GM15510 (cell line): Measurements from ENCODE around the gene ZNF441.

Source experiments
- POLR2A ChIP-seq: IDR thresholded peaks from 3 replicates; pipeline ENCODE4 v1.6.1; 2011; ENCODE audit warnings: borderline replicate concordance; ENCODE audit not compliant: insufficient read length; ENCODE audit errors: extremely low read depth

ZNF441 gene

DNA sequence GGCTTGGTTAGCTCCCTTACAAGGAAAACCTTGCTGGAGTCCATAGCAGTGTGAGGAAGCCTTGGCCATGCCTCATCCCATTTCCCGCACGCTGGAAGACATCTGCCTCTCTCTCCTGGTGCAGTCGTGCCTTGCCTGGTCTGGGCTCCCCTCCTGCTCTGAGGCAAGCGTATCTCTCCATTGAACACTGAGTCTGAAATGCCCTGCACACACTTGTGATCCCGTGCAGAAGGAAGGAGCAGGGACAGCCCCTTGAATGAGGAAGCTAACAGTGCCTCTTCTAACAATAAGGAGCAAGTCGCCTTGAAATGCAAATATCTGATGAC, 46.9 kb downstream of the ZNF441 start:
- TF ChIP-seq POLR2A: no peak

DNA sequence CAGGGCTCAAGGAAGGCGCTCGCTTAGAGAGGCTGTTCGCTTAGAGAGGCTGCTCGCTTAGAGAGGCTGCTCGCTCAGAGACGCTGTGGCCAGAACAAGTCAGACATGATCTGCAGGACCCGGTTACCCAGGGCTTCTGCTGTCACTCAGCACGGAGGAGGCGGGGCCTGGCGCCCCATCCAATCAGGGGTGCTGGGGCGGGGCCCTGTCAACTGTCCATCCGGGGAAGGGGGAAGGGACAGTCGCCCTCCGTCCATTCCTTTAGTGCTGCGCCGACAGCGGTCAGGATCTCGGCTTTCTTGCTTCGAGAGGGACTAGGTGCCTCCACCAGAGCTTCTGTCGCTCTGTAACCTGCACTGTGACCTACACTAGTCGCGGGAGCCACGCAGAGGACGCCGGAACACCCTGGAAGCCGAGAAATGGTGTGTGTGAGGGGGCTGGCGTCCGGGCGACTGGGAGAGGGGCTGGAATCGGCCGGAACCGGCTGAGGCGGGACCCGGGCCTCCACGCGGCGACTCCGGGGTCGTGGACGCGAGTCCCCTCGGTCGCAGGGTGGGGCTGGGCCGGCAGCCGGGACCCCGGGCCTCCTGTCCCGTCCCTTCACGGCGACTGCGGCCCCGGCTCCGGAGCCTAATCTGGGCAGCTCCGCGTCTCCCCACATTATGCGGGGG, 47.4 kb downstream of the ZNF441 start, which contains the start of gene ZNF440:
TSS of gene ZNF440 (plus strand) at position 245 of the 671 bp plus-strand sequence. CDS start at position 420, 175 bp downstream.
- peak; percentile 81 for TF ChIP-seq POLR2A

DNA sequence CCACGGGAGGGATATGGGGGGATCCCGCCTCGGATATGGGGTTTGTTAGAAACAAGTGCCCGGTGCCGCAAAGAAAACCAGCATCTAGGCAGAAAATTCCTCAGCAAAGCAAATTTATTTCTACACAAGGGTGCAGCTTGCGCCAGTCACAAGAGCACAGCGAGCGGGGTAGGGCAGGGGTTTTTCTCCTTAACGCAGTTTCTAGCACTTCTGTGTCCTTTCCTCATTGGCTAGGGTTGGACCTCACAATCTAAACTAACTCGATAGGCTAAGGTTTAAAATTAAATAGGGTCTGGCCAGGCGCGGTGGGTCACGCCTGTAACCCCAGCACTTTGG, 47.9 kb downstream of the ZNF441 start:
- TF ChIP-seq POLR2A: no peak

DNA sequence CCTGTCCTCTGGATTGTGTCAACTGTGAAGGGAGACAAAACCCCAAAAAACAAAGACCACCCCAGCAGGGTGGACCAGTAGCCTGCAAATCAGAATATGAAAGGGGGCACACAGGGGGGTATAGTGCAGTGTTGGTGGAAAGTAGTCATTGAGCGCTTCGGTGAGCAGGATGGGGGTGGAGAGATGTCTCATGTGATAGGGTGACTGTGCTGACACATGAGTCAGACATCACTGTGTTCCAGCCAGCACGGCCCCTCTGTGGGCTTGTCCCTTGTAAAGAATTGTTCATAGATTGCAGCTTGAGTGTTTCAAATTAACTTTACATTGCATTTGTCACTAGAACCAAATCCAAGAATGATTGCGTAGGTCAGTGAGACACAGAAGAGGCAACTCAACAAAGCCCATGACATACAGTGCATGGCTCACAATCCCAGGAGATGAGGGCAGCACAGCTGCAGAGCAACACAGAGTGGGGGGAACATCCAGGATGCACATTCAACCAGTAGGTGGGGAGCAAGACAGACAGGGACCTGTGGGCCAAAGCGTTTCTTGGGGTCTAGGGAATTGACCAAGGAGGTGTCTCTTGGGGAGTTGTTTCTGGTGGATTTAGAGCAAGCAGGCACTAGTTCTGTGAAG, 54.8 kb downstream of the ZNF441 start:
- TF ChIP-seq POLR2A: no peak

DNA sequence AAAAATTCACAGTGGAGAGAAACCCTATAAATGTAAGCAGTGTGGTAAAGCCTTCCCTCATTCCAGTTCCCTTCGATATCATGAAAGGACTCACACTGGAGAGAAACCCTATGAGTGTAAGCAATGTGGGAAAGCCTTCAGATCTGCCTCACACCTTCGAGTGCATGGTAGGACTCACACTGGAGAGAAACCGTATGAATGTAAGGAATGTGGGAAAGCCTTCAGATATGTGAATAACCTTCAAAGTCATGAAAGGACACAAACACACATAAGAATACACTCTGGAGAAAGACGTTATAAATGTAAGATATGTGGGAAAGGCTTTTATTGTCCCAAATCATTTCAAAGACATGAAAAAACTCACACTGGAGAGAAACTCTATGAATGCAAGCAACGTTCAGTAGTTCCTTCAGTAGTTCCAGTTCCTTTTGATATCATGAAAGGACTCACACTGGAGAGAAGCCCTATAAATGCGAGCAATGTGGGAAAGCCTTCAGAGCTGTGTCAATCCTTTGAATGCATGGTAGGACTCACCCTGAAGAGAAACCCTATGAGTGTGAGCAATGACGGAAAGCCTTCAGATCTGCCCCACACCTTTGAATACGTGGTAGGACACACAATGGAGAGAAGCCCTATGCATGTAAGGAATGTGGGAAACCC, 65.6 kb downstream of the ZNF441 start:
- TF ChIP-seq POLR2A: no peak

DNA sequence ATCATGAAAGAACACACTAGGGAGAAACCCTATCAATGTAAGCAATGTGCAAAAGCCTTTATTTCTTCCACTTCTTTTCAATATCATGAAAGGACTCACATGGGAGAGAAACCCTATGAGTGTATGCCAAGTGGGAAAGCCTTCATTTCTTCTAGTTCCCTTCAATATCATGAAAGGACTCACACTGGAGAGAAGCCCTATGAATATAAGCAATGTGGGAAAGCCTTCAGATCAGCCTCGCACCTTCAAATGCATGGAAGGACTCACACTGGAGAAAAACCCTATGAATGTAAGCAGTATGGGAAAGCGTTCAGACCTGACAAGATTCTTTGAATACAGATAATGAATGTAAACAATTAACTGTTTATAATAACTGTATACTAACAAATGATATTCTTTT, 66.7 kb downstream of the ZNF441 start:
- no peak for TF ChIP-seq POLR2A
